Thymus (tissue), 11 donors: ENCODE results near the gene AMN. TPM values are rescaled to one million over a fixed set of nuclear protein-coding genes. Genes with fewer than 3 reads are reported as not detected.

Experiments
- DNase-seq, 9 donors: peaks; one replicate each; pipeline ENCODE4 v3.0.0-alpha.2; 2013; ENCODE audit warnings: low spot score in 9 of 9, low read depth in 6 of 9, missing footprints in 1 of 9
- H3K27ac ChIP-seq, 2 donors: one replicate each; pipeline ENCODE4 v1.5.1; 2013; ENCODE audit warnings: control low read depth in 1 of 2, low read depth in 1 of 2, low read length in 1 of 2, mild to moderate bottlenecking in 1 of 2, moderate library complexity in 1 of 2
- H3K27me3 ChIP-seq, 2 donors: one replicate each; pipeline ENCODE4 v1.5.1; 2013; ENCODE audit warnings: low read length in 1 of 2; ENCODE audit not compliant: control insufficient read depth in 2 of 2, insufficient read depth in 1 of 2
- H3K36me3 ChIP-seq, 2 donors: one replicate each; pipeline ENCODE4 v1.5.1; 2013; ENCODE audit warnings: low read length in 1 of 2, mild to moderate bottlenecking in 1 of 2, moderate library complexity in 1 of 2; ENCODE audit not compliant: control insufficient read depth in 2 of 2, insufficient read depth in 2 of 2
- H3K4me1 ChIP-seq, 2 donors: one replicate each; pipeline ENCODE4 v1.5.1; 2013; ENCODE audit warnings: low read length in 2 of 2; ENCODE audit not compliant: control insufficient read depth in 2 of 2, insufficient read depth in 2 of 2
- H3K4me3 ChIP-seq, 2 donors: one replicate each; pipeline ENCODE4 v1.5.1; 2013; ENCODE audit warnings: low read length in 2 of 2, control low read depth in 1 of 2, mild to moderate bottlenecking in 1 of 2
- H3K9me3 ChIP-seq, 2 donors: one replicate each; pipeline ENCODE4 v1.5.1; 2013; ENCODE audit warnings: low read length in 1 of 2, mild to moderate bottlenecking in 1 of 2; ENCODE audit not compliant: control insufficient read depth in 2 of 2, insufficient read depth in 1 of 2
- WGBS: extraction: QIAGEN DNeasy Blood & Tissue Kit; methylation state at CpG from one replicate; pipeline ENCODE4 v1.1.7; 2013; 5-methylcytosine and 5-hydroxymethylcytosine counted together
- polyA plus RNA-seq: library from polyadenylated mRNA; stranded (reverse); fragments of 200-250 nt; gene quantifications from one replicate; pipeline ENCODE4 v1.2.3, GENCODE V29; 2013
- total RNA-seq: library from RNA; stranded (reverse); fragments of 120-200 nt; gene quantifications from one replicate; pipeline ENCODE4 v1.2.4, GENCODE V29; 2013
- donor health status: healthy.

The AMN gene
- total and polyA plus RNA-seq, 2 donors, result 2.0 to 3.5 TPM

GRCh38 chr14:102971836-102972606 lies 49.6 kb downstream of the AMN start:
- Histone ChIP-seq H3K4me1 (no peaks in the 10 kb centered on the region), H3K36me3 (no peaks in the 10 kb centered on the region), H3K4me3 (no peak overlapping the region), H3K9me3 (peaks cover 0 to 1% of the 10 kb centered on the region in 2 donors), H3K27me3 (no peaks in the 10 kb centered on the region), H3K27ac (no peak overlapping the region)
- no peak for DNase-seq
- WGBS, result 98% methylated on average over 25 of the region's 25 CpGs

DNA sequence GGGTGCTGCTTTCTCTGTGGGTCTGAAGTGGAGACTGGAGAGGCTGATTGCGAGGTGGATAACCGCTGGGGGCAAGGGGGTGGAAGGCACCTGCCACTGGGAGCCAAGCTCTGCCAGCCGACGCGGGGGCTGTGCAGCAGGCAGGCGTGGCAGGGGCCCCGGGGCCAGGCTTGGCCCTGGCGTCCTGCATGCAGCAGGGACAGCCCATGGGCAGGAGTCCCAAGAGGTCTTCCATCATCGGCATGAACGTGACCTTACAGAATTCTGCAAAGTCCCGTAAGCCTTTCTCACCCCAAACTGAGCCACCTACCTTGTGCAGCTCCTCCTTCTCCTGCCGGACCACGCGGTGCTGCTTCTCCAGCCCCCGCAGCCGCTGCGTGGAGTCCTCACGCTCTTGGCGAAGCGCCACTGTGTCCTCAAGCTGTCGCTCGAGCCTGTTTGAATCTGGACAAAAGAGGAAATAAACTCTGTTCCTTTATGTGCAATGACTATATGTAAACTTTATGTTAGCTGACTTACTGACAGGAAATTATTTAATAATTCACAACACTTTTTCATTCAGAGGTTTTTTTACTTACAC lies 51.3 kb downstream of the AMN start:
- Histone ChIP-seq H3K27me3 (no peaks in the 10 kb centered on the region), H3K4me3 (no peak overlapping the region), H3K9me3 (peaks cover 0 to 1% of the 10 kb centered on the region in 2 donors), H3K36me3 (no peaks in the 10 kb centered on the region), H3K27ac (no peak overlapping the region), H3K4me1 (no peaks in the 10 kb centered on the region)
- DNase-seq, result no peak
- WGBS, result 75% methylated on average over 22 of the region's 22 CpGs

DNA sequence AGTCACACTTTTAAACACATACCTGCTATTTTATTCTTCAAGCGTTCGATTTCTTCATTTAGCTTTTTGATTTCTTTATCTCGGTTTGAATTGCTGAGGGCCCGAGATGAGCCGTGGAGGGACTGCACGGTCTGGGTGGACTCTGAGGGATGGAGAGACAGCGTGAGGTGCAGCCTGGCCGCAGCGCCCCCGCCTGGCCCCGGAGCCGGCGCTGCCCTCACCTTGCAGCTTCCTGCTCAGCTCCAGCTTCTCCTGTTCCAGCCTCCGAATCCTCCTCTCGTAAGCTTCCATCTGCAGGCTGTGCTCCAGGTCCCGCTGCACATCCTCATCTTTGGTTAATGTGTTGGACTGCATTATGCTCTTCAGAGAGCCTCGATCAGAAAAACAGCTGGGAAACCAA lies 53.2 kb downstream of the AMN start:
- no peak for DNase-seq
- peaks cover 0 to 1% of the 10 kb centered on the region in 2 donors for H3K9me3 ChIP-seq
- no peaks in the 10 kb centered on the region for H3K4me1 ChIP-seq
- no peaks in the 10 kb centered on the region for H3K36me3 ChIP-seq
- H3K27me3 ChIP-seq, result no peaks in the 10 kb centered on the region
- no peak overlapping the region for H3K27ac ChIP-seq
- 96% methylated on average over 17 of the region's 17 CpGs for WGBS
- H3K4me3 ChIP-seq, result no peak overlapping the region

DNA sequence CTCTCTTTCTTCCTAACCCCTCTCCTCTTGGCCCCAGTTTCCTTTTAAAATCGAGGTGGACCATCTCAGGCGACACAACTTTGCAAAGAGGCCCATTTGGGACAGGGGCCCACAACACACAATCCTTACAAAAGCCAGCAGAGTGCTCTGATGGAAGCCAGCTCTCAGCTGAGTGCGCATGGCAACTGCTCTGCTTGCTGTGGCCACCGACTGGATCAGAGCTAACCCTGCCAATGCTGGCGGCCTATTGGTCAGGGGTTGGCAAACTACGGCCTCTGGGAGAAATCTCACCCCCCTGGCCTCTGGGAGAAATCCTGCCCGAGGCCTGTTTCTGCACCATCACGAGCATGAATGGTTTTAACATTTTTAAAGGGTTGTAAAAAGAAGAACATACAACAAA lies 55.0 kb downstream of the AMN start:
- no peaks in the 10 kb centered on the region for H3K36me3 ChIP-seq
- DNase-seq, result no peak
- no peaks in the 10 kb centered on the region for H3K4me1 ChIP-seq
- H3K27me3 ChIP-seq, result no peaks in the 10 kb centered on the region
- H3K27ac ChIP-seq, result no peak overlapping the region
- 96% methylated on average over 8 of the region's 8 CpGs for WGBS
- peaks cover 0 to 1% of the 10 kb centered on the region in 2 donors for H3K9me3 ChIP-seq
- H3K4me3 ChIP-seq, result no peak overlapping the region

- no peaks in the 10 kb centered on the region for H3K27me3 ChIP-seq
- H3K36me3 ChIP-seq, result no peaks in the 10 kb centered on the region
- H3K9me3 ChIP-seq, result no peaks in the 10 kb centered on the region
- peaks cover 0 to 3% of the 10 kb centered on the region in 2 donors for H3K4me1 ChIP-seq
- no peak overlapping the region for H3K4me3 ChIP-seq
- no peak for DNase-seq
- 95% methylated on average over 9 of the region's 9 CpGs for WGBS
- no peak overlapping the region for H3K27ac ChIP-seq
Measured at GRCh38 chr14:102979406-102979805, 56.9 kb downstream of the AMN start.

DNA sequence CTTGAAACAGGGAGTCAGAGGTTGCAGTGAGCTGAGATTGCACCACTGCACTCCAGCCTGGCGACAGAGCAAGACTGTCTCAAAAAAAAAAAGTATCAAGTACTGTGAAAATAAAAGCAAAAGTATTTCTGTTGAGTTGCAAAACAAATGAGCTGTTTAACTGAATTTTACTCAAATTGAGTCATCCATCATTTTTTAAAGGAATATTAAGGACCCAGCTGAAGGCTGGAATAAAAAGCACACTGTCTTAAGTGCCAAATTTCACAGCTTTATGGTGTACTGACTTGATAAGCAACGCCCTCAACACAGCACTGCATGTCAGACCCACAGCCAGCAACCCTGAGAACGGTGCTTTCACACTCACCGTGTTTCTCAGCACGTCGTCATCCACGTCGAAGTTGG lies 57.9 kb downstream of the AMN start:
- Histone ChIP-seq H3K27ac (no peak overlapping the region), H3K36me3 (no peaks in the 10 kb centered on the region), H3K4me3 (no peak overlapping the region), H3K4me1 (peaks cover 0 to 3% of the 10 kb centered on the region in 2 donors), H3K9me3 (no peaks in the 10 kb centered on the region), H3K27me3 (no peaks in the 10 kb centered on the region)
- no peak for DNase-seq
- 94% methylated on average over 8 of the region's 8 CpGs for WGBS

Other genes starting within 250 kb of the AMN start
- 14.6 TPM for gene TRAF3, start 145.2 kb upstream of the AMN start, total RNA-seq
- 9.2 TPM for gene TRAF3, start 145.2 kb upstream of the AMN start, polyA plus RNA-seq
- 7.6 TPM for gene CDC42BPB, start 134.9 kb downstream of the AMN start, total RNA-seq
- 16.3 TPM for gene CDC42BPB, start 134.9 kb downstream of the AMN start, polyA plus RNA-seq
- gene LBHD2, start 161.5 kb downstream of the AMN start, total RNA-seq, result 0.19 TPM
- 0.75 TPM for gene LBHD2, start 161.5 kb downstream of the AMN start, polyA plus RNA-seq
- 16.0 TPM for gene EXOC3L4, start 172.1 kb downstream of the AMN start, total RNA-seq
- 83.7 TPM for gene EXOC3L4, start 172.1 kb downstream of the AMN start, polyA plus RNA-seq
- 66.2 TPM for gene TNFAIP2, start 200.8 kb downstream of the AMN start, total RNA-seq
- 193 TPM for gene TNFAIP2, start 200.8 kb downstream of the AMN start, polyA plus RNA-seq